ENCODE results near the gene OR1I1.
"Not testable (repeated sequence)": the region's sequence is repeated elsewhere in the genome, so short reads cannot be mapped to it uniquely, and the experiment has no call there.

The OR1I1 gene

GRCh38 chr19:15081911-15082310 lies at the start of gene OR1I1:
OR1I1 (plus strand) TSS chr19:15082211; CDS start chr19:15087066, 4,855 bp downstream.
- no peak for DNase-seq (ENCODE audit: low read depth in 2 of 2)

GRCh38 chr19:15035795-15036311 lies 46.2 kb upstream of the OR1I1 start:
- no peak for DNase-seq (ENCODE audit: low read depth in 2 of 2)

- no peak for DNase-seq (ENCODE audit: low read depth in 2 of 2)
These were observed 44.4 kb upstream of the OR1I1 start for GRCh38 chr19:15037586-15037985.

- no peak for DNase-seq (ENCODE audit: low read depth in 2 of 2)
These were observed 43.7 kb upstream of the OR1I1 start for GRCh38 chr19:15038294-15038693.

- no peak for DNase-seq (ENCODE audit: low read depth in 2 of 2)
These were observed 40.0 kb upstream of the OR1I1 start for GRCh38 chr19:15042003-15042402.

GRCh38 chr19:15042826-15043225 lies 39.2 kb upstream of the OR1I1 start:
- no peak for DNase-seq (ENCODE audit: low read depth in 2 of 2)

- no peak for DNase-seq (ENCODE audit: low read depth in 2 of 2)
These were observed 36.5 kb upstream of the OR1I1 start for GRCh38 chr19:15045506-15045905.

GRCh38 chr19:15047680-15048079 lies 34.3 kb upstream of the OR1I1 start:
- DNase-seq (ENCODE audit: low read depth in 2 of 2): no peak

GRCh38 chr19:15048128-15048527 lies 33.9 kb upstream of the OR1I1 start:
- no peak for DNase-seq (ENCODE audit: low read depth in 2 of 2)

GRCh38 chr19:15048885-15049541 lies 33.0 kb upstream of the OR1I1 start, which contains the start of gene CASP14:
CASP14 (plus strand) TSS chr19:15049480; CDS start chr19:15052252, 2,772 bp downstream.
- no peak for DNase-seq (ENCODE audit: low read depth in 2 of 2)

- no peak for DNase-seq (ENCODE audit: low read depth in 2 of 2)
These were observed 31.4 kb upstream of the OR1I1 start for GRCh38 chr19:15050639-15051038.

GRCh38 chr19:15062036-15062435 lies 20.0 kb upstream of the OR1I1 start:
- no peak for DNase-seq (ENCODE audit: low read depth in 2 of 2)

- DNase-seq (ENCODE audit: low read depth in 2 of 2): not testable (repeated sequence)
These were observed 11.6 kb upstream of the OR1I1 start for GRCh38 chr19:15070386-15070785.

- DNase-seq (ENCODE audit: low read depth in 2 of 2): no peak
These were observed 8.9 kb upstream of the OR1I1 start for GRCh38 chr19:15072930-15073647.

GRCh38 chr19:15074371-15074770 lies 7.6 kb upstream of the OR1I1 start:
- DNase-seq (ENCODE audit: low read depth in 2 of 2): no peak

- no peak for DNase-seq (ENCODE audit: low read depth in 2 of 2)
These were observed 6.2 kb upstream of the OR1I1 start for GRCh38 chr19:15075806-15076205.

- not testable (repeated sequence) for DNase-seq (ENCODE audit: low read depth in 2 of 2)
These were observed 2.0 kb upstream of the OR1I1 start for GRCh38 chr19:15080002-15080401.

GRCh38 chr19:15087182-15087581 lies 5.2 kb downstream of the OR1I1 start:
- no peak for DNase-seq (ENCODE audit: low read depth in 2 of 2)

- no peak for DNase-seq (ENCODE audit: low read depth in 2 of 2)
These were observed 10.1 kb downstream of the OR1I1 start for GRCh38 chr19:15091918-15092753.

- no peak for DNase-seq (ENCODE audit: low read depth in 2 of 2)
These were observed 11.0 kb downstream of the OR1I1 start for GRCh38 chr19:15093001-15093400.

GRCh38 chr19:15096223-15096622 lies 14.2 kb downstream of the OR1I1 start:
- no peak for DNase-seq (ENCODE audit: low read depth in 2 of 2)

GRCh38 chr19:15097980-15098379 lies 16.0 kb downstream of the OR1I1 start:
- DNase-seq (ENCODE audit: low read depth in 2 of 2): not testable (repeated sequence)
